PC-3 (cell line): ENCODE measurements around the gene PRDM5.

Source experiments
- EZH2phosphoT487 ChIP-seq: fragments of 300-600 bp; sonication (generic); IDR thresholded peaks from 2 replicates; pipeline ENCODE4 v1.6.1; 2018; ENCODE audit warnings: mild to moderate bottlenecking, antibody characterized with exemption, low read length, borderline replicate concordance
- TF ChIP-seq, protein P1 (sequence below): fragments of 300-600 bp; sonication (generic); conservative IDR thresholded peaks from 2 replicates; pipeline ENCODE4 v1.5.1; 2017; ENCODE audit warnings: antibody characterized with exemption, low read depth, mild to moderate bottlenecking, low read length

DNA sequence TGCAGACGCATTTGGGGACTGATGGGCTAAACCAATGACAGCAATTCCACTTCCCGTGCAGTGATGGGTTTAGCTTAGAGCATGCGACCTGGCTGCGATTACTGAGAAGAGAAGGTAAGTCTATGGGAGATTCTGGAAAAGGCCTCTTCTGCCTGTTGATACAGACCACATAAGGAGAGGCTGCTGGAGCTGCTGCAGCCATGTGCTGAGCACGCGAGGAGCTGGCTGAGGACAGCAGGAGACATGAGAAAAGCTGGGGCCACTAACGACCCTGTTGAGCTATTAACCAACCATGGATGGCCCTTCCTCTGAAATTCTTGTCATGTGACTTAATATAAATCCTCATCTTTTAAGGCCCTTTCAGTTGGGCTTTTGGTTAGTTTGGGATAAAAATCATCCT, 199.9 kb downstream of the PRDM5 start:
- TF ChIP-seq EZH2phosphoT487 = no peak
- TF ChIP-seq, protein P1, sequence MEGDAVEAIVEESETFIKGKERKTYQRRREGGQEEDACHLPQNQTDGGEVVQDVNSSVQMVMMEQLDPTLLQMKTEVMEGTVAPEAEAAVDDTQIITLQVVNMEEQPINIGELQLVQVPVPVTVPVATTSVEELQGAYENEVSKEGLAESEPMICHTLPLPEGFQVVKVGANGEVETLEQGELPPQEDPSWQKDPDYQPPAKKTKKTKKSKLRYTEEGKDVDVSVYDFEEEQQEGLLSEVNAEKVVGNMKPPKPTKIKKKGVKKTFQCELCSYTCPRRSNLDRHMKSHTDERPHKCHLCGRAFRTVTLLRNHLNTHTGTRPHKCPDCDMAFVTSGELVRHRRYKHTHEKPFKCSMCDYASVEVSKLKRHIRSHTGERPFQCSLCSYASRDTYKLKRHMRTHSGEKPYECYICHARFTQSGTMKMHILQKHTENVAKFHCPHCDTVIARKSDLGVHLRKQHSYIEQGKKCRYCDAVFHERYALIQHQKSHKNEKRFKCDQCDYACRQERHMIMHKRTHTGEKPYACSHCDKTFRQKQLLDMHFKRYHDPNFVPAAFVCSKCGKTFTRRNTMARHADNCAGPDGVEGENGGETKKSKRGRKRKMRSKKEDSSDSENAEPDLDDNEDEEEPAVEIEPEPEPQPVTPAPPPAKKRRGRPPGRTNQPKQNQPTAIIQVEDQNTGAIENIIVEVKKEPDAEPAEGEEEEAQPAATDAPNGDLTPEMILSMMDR = no peak
